ENCODE data around the gene PPP1R12B.
"Not testable (repeated sequence)": the region's sequence is repeated elsewhere in the genome, so short reads cannot be mapped to it uniquely, and the experiment has no call there.

PPP1R12B gene

DNA sequence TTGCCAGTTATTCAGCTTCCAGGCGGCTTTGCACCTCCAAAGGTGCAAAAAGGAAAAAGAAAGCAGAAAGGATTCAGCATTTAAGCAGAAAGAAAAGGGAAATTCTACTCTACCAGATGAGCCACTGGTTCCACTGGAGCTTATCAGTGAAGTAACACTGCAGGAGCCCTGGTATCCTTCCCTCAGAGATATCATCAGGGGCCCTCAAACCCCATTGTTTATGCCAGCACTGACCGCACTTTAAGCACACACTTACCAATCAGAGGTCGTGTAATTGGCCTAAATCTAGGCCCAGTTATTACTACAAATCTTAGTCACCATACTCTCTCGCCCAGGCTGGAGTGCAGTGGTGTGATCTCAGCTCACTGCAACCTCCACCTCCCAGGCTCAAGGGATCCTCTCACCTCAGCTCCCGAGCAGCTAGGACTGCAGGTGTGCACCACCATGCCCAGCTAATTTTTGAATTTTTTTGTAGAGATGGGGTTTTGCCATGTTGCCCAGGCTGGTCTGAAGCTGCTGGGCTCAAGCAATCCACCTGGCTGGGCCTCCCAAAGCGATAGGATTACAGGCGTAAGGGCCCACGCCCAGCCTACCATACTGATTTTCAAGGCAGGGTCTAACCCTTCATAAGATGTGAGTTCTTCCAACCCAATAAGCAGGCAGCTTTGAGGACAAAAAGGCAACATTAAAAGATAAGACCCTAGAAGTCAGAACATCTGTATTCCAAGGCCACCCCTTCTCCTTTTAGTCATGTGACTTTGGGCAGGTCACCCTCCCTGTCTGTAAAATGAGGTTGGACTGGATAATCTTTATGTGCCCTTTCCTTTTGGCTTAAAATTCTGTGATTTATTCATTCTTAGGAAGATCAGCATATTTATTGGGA, 236.4 kb downstream of the PPP1R12B start:
- DNase-seq (ENCODE audit: low spot score), result no peak

- DNase-seq (ENCODE audit: low spot score), result no peak
Measured at GRCh38 chr1:202585590-202585933, 237.1 kb downstream of the PPP1R12B start.

- DNase-seq (ENCODE audit: low spot score), result no peak
Measured at GRCh38 chr1:202586018-202586821, 237.7 kb downstream of the PPP1R12B start.

DNA sequence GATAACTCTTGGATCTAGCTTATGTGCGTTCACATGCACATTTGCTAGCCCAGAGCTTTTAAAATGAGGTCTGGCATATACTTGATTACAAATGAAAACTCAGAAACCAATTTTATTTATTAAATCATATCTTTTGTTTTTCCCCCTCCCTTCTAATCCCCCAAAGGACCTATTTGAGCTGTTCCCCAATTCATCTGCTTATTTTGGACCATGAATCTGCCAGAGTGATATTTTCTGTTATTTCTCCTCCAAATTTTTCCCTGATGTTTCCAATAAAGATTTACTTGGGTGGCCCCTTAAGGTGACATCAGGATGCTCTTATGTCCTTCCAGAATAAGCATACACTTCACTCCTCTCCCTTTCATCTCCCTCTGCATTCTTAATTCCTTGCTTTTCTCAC, 238.4 kb downstream of the PPP1R12B start:
- DNase-seq (ENCODE audit: low spot score), result no peak

GRCh38 chr1:202587859-202588485, 239.5 kb downstream of the PPP1R12B start:
- DNase-seq (ENCODE audit: low spot score), result no peak

- no peak for DNase-seq (ENCODE audit: low spot score)
Measured at GRCh38 chr1:202588503-202589189, 240.1 kb downstream of the PPP1R12B start.

DNA sequence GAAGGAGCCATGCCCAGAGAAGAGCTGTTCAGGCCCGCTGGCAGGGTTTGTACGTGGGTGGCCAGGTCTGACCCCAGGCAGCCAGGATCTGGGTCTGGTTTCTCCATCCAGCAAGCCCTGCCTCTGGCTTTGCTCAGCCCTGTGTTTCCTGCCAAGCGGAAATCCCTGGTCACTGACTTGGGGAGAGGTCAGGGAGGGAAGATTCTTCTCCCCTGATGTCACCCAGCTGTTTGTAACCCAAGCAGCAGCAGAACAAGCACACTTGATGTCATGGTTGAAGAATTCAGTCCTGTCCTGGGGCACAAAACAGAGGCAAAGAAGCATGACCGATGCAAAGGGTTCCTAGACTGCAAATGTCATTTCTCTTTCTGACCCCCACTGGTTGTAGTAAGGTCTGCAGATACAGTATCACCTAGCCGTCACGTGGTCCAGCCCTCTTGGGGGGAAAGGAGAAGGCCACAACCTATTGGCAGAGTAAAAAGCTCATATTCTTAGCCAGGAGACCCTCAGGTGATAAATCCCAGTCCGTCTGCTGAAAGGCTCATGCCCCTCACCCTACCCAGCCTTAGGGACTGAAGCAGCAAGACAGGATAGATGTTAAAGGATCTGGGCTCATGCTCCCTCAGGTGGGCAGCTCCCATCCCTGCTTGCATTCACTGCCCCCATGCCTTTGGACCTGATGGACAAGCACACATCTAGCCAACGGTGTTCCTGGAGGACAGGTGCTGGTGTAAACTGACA, 240.9 kb downstream of the PPP1R12B start:
- DNase-seq (ENCODE audit: low spot score), result peak; percentile 69

DNA sequence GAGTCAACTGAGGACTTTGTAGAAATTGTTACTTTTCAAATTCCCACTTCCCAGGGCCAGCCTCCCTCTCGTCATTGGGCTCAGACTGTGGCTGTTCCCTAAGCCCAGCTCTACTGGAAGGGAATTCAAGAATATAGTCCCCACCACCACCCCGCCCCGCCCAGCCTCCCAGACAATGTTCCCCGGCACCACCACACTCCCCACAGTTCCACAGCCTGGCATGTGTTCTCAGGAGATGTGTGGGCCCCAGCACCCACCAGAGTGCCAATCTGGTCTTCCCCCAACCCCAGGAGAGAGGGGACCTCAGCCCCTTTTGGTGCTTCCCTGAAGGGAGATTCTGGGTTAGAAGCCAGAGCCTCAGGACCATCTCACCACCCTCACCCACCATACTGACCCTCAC, 241.6 kb downstream of the PPP1R12B start:
- no peak for DNase-seq (ENCODE audit: low spot score)

DNA sequence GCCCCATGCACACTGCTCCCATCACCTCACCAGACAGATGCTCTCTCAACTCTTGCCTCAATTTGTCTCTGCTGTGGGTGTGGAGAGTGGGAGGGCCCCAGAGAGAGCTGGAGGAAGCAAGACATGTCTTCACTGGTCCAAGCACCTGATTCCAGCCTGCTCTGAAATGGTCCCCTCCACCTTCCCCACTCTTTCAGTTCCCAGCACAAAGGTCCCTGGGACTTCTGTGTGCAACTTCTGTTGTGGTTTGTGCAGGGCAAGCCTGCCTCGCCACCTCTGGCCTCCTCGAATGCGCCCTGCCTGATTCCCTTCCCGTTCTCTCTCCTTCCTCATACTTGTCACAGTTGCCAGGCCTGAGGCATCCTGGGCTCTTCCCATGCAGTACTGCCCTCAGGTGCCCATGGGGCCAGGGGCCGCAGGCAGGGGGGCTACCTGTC, 242.5 kb downstream of the PPP1R12B start:
- DNase-seq (ENCODE audit: low spot score), result no peak

- no peak for DNase-seq (ENCODE audit: low spot score)
Measured at GRCh38 chr1:202591515-202591914, 243.0 kb downstream of the PPP1R12B start.

GRCh38 chr1:202592146-202592545, 243.6 kb downstream of the PPP1R12B start:
- no peak for DNase-seq (ENCODE audit: low spot score)

- no peak for DNase-seq (ENCODE audit: low spot score)
Measured at GRCh38 chr1:202593845-202594244, 245.3 kb downstream of the PPP1R12B start.

GRCh38 chr1:202596638-202597037, 248.1 kb downstream of the PPP1R12B start:
- DNase-seq (ENCODE audit: low spot score), result no peak

DNA sequence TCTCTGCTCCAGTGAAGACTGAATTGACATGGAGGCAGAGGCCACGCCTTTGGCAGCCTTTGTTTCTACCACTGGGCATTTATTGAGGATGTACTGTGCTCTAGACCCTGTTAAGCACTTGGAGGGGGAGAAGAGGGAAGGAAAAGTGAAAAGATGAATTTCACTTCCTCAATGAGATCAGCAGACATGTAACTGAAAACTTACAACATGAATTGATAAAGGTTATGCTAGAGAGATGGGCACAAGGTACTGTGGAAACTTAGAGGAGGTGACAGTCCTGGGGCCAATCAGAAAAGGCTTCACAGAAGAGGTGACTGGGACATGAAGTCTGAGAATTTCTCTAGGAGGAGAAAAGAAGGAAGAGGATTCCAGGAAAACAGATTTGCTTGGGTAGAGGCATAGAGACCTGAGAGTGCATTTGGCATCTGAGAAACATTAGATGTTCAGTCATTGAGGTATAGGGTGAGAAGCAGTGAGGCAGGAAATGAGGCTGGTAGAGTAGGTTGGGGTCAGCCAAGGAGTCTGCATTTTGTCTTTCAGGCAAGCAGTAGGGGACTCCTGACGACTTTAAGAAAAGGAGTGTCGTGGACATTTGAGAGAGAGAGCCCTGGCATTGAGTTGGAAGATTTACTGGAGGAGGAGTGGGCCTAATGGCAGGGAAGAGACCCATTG, 248.7 kb downstream of the PPP1R12B start:
- no peak for DNase-seq (ENCODE audit: low spot score)

- peak; percentile 90 for DNase-seq (ENCODE audit: low spot score)
Measured at GRCh38 chr1:202599669-202600431, 251.4 kb downstream of the PPP1R12B start.

- no peak for DNase-seq (ENCODE audit: low spot score)
Measured at GRCh38 chr1:202600432-202601041, 252.0 kb downstream of the PPP1R12B start.

DNA sequence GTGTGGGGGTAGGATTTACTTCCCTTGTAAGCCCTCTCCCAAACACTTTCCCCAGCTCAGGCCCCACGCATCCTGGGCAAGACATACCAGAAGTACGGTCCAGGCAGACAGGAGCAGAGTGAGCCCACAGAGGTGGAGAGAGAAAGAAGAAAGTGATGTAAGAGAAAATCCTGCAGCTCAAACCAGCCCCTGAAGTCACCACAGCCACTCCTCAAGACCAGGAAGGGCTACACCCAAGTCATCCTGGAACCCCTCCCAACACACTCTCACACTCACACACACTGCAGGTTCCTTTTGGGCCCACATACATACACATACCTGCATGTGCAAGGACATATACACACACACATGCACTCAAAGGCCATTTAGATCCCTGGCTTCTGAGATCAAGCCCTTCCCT, 254.9 kb downstream of the PPP1R12B start:
- no peak for DNase-seq (ENCODE audit: low spot score)

DNA sequence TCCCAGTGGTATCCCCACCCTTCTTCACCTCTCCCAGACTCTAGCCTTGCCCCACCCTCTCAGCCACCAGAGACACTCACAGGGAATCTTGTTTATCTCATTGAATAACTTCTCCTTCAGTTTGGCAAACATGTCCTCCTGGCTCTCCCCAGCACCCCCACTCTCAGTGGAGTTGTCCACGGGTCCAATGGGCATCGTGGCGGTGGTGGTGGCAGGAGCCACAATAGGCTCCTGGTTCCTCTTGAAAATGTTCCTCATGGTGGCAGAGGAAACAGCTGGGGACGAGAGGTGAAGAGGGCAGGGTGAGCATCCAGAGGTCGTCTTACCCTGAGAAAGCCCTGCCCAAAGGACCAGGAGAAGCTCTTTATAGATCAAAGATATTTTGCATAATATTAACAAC, 257.0 kb downstream of the PPP1R12B start:
- no peak for DNase-seq (ENCODE audit: low spot score)

- not testable (repeated sequence) for DNase-seq (ENCODE audit: low spot score)
Measured at GRCh38 chr1:202612036-202612435, 263.5 kb downstream of the PPP1R12B start.

GRCh38 chr1:202613571-202613970, 265.1 kb downstream of the PPP1R12B start:
- DNase-seq (ENCODE audit: low spot score), result no peak

All from iPS-NIHi11 (cell line).